Keratinocyte (primary cell): ENCODE measurements around the gene CCND1. TPM values are rescaled to one million over a fixed set of nuclear protein-coding genes. Genes with fewer than 3 reads are reported as not detected.

ENCODE experiments used
- DNase-seq: peaks from one replicate; pipeline ENCODE4 v3.0.0-alpha.2; 2011; ENCODE audit warnings: low read depth, missing footprints, low spot score
- FAIRE-seq: peaks from 2 replicates; lab custom pipeline; 2011; peaks lifted over from hg19 to GRCh38; lab: Jason Lieb, UNC
- H2AFZ ChIP-seq: 2 replicates; pipeline ENCODE4 v1.6.0; 2012; ENCODE audit warnings: low read length, control low read depth, inconsistent platforms; ENCODE audit not compliant: control insufficient read depth
- H3K27ac ChIP-seq: 2 replicates; pipeline ENCODE4 v1.5.1; 2011; ENCODE audit warnings: low read length; ENCODE audit not compliant: control insufficient read depth, insufficient read depth
- H3K27me3 ChIP-seq: 3 replicates; pipeline ENCODE4 v1.6.0; 2011; ENCODE audit warnings: low read length; ENCODE audit not compliant: control insufficient read depth, insufficient read depth; ENCODE audit errors: extremely low read depth
- H3K36me3 ChIP-seq, 2 experiments: 2 replicates in 1 of 2; 3 replicates in 1 of 2; pipeline ENCODE4 v1.5.1; 2011; ENCODE audit warnings: low read length in 2 of 2, mild to moderate bottlenecking in 1 of 2; ENCODE audit not compliant: control insufficient read depth in 2 of 2, insufficient read depth in 2 of 2; ENCODE audit errors: extremely low read depth in 1 of 2
- H3K4me1 ChIP-seq: 3 replicates; pipeline ENCODE4 v1.5.1; 2011; ENCODE audit warnings: low read length; ENCODE audit not compliant: control insufficient read depth, insufficient read depth; ENCODE audit errors: extremely low read depth
- H3K4me2 ChIP-seq: 3 replicates; pipeline ENCODE4 v1.6.0; 2011; ENCODE audit warnings: low read depth, low read length; ENCODE audit not compliant: control insufficient read depth, insufficient read depth; ENCODE audit errors: extremely low read depth
- H3K4me3 ChIP-seq, 3 experiments: fragments of 200-600 bp in 1 of 3; sonication (generic) in 1 of 3; 2 replicates in 2 of 3; 3 replicates in 1 of 3; pipeline ENCODE4 v1.5.1; 2011 to 2016; ENCODE audit warnings: low read length in 3 of 3, mild to moderate bottlenecking in 3 of 3, control low read depth in 2 of 3, inconsistent platforms in 1 of 3, low read depth in 1 of 3, mixed read lengths in 1 of 3, mixed run types in 1 of 3, moderate library complexity in 1 of 3; ENCODE audit not compliant: control insufficient read depth in 2 of 3, insufficient read depth in 2 of 3; ENCODE audit errors: extremely low read depth in 1 of 3
- H3K79me2 ChIP-seq: 2 replicates; pipeline ENCODE4 v1.6.0; 2012; ENCODE audit warnings: low read length; ENCODE audit not compliant: control insufficient read depth, insufficient read depth
- H3K9ac ChIP-seq: 3 replicates; pipeline ENCODE4 v1.6.0; 2011; ENCODE audit warnings: low read length; ENCODE audit not compliant: control insufficient read depth, insufficient read depth; ENCODE audit errors: extremely low read depth
- H3K9me1 ChIP-seq: 3 replicates; pipeline ENCODE4 v1.6.0; 2011; ENCODE audit warnings: low read length; ENCODE audit not compliant: control insufficient read depth, insufficient read depth; ENCODE audit errors: extremely low read depth
- H3K9me3 ChIP-seq: 2 replicates; pipeline ENCODE4 v1.5.1; 2012; ENCODE audit warnings: low read depth, low read length; ENCODE audit not compliant: control insufficient read depth
- H4K20me1 ChIP-seq: 3 replicates; pipeline ENCODE4 v1.6.0; 2011; ENCODE audit warnings: low read length; ENCODE audit not compliant: control insufficient read depth, insufficient read depth; ENCODE audit errors: extremely low read depth
- EZH2 ChIP-seq: IDR thresholded peaks from one replicate; pipeline ENCODE4 v1.6.1; 2012; ENCODE audit warnings: inconsistent platforms, mild to moderate bottlenecking, low read length, moderate library complexity
- dilution Hi-C: fragments of 300-500 bp; cut with MboI; formaldehyde crosslinking; loops from one replicate; pipeline ENCODE4 v1.7.0; 2020; ENCODE audit warnings: low sequenced_read_pairs; ENCODE audit not compliant: extremely low pct_ligation_motif_present
- polyA plus RNA-seq, 5 experiments: library from polyadenylated mRNA; depleted of rRNA in 3 of 5; stranded (reverse) in 3 of 5; stranded (forward) in 1 of 5; unstranded in 1 of 5; fragments of >200 nt; gene quantifications; 1 replicate in 1 of 5; 2 replicates in 3 of 5; 3 replicates in 1 of 5; pipeline versions ENCODE4 v1.2.1 to v1.2.3, GENCODE V29; 2011 to 2012; ENCODE audit warnings: missing spikeins in 2 of 5, low read depth in 1 of 5, low replicate concordance in 1 of 5
- TF ChIP-seq, protein P1 (sequence below), 3 experiments: IDR thresholded peaks in 1 of 3; conservative IDR thresholded peaks in 1 of 3; optimal IDR thresholded peaks in 1 of 3; 2 replicates in 2 of 3; 3 replicates in 1 of 3; pipeline versions ENCODE3 to v1.5.1; 2011; ENCODE audit warnings: low read length in 3 of 3, mild to moderate bottlenecking in 3 of 3, moderate library complexity in 2 of 3, control low read depth in 1 of 3, inconsistent platforms in 1 of 3; ENCODE audit not compliant: insufficient read depth in 2 of 3; ENCODE audit errors: extremely low read depth in 1 of 3

The CCND1 gene
- polyA plus RNA-seq, 1 donor (not counting 4 experiments of a cell fraction or from before 2014, with no cell fraction given): 124 TPM

- TF ChIP-seq EZH2: no peak
- TF ChIP-seq, protein P1, sequence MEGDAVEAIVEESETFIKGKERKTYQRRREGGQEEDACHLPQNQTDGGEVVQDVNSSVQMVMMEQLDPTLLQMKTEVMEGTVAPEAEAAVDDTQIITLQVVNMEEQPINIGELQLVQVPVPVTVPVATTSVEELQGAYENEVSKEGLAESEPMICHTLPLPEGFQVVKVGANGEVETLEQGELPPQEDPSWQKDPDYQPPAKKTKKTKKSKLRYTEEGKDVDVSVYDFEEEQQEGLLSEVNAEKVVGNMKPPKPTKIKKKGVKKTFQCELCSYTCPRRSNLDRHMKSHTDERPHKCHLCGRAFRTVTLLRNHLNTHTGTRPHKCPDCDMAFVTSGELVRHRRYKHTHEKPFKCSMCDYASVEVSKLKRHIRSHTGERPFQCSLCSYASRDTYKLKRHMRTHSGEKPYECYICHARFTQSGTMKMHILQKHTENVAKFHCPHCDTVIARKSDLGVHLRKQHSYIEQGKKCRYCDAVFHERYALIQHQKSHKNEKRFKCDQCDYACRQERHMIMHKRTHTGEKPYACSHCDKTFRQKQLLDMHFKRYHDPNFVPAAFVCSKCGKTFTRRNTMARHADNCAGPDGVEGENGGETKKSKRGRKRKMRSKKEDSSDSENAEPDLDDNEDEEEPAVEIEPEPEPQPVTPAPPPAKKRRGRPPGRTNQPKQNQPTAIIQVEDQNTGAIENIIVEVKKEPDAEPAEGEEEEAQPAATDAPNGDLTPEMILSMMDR (optimal IDR thresholded peaks at IDR 0.05 in 1 of 3, IDR thresholded peaks at IDR 0.05 in 1 of 3, conservative IDR thresholded peaks at IDR 0.05 in 1 of 3; ENCODE audit: extremely low read depth in 1 of 3, insufficient read depth in 2 of 3, low read length in 3 of 3): peak in 1 of 3 experiments; percentile 1
- Histone ChIP-seq H3K36me3 (peaks cover 16 to 17% of the 10 kb centered on the region in 2 experiments), H3K4me2 (peak overlapping the region; percentile 99), H3K9ac (peak overlapping the region; percentile 85), H3K9me3 (no peaks in the 10 kb centered on the region), H3K27me3 (peaks cover 12% of the 10 kb centered on the region), H2AFZ (peak overlapping the region; percentile 68), H4K20me1 (peaks cover 19% of the 10 kb centered on the region), H3K79me2 (peaks cover 38% of the 10 kb centered on the region), H3K27ac (peak overlapping the region; percentile 86), H3K9me1 (no peaks in the 10 kb centered on the region), H3K4me3 (peak overlapping the region; percentile 72 to 79 (median 73)), H3K4me1 (peaks cover 31% of the 10 kb centered on the region)
- dilution Hi-C loops: no loop called here
- FAIRE-seq (no peak), DNase-seq (no peak)
These were observed 529 bp upstream of the CCND1 start for GRCh38 chr11:69640260-69640994.

DNA sequence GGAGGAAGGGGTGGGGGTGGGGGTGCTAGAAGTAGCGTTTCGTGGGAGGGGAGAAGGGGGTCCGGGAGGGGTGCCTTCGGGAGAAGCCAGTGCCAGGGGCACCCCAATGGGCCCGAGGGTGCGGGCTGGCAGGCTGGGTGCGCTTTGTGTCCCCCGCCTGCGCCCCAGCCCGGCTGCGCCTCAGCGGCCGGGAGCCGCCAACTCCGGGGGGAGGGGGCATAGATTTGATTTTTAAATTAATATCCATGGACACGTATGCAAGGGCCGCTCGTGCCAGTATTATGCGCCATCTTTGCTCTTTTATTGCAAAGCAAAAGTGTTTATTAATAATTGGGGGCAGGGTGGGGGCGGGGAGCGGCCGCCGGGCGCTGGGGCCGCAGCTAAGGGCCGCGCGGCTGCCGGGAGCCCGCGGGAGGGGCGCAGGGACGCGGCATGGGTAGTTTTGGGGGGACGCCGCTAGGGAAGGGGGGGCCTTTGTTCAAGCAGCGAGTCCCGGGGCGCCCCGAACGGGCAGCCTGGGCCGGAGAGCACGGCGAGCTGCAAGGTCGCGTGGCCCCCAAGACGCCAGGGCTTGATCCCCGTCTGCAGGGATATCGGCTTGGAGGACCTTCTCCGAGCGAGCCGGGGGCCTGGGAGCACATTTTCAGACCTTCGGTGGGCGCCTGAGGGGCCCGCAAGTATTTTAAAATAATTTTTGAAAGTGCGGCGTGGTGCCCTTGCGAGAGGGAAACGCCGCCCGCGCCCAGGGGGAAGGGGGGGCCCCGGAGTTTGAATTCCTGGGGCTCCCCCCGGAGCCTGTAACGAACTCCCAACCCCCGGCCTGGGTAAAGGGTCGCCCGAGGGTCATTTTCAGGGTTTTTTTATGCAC, 959 bp downstream of the CCND1 start:
- Histone ChIP-seq H3K79me2 (peaks cover 48% of the 10 kb centered on the region), H3K27me3 (peaks cover 12% of the 10 kb centered on the region), H2AFZ (no peak overlapping the region), H3K36me3 (peaks cover 16 to 24% of the 10 kb centered on the region in 2 experiments), H3K4me3 (peak overlapping the region; percentile 72 to 95 (median 73)), H3K9me3 (no peaks in the 10 kb centered on the region), H3K9me1 (no peaks in the 10 kb centered on the region), H3K27ac (peak overlapping the region; percentile 65), H4K20me1 (peaks cover 19% of the 10 kb centered on the region), H3K4me1 (peaks cover 27% of the 10 kb centered on the region), H3K9ac (peak overlapping the region; percentile 86), H3K4me2 (peak overlapping the region; percentile 60)
- no peak for TF ChIP-seq EZH2
- TF ChIP-seq, protein P1 (optimal IDR thresholded peaks at IDR 0.05 in 1 of 3, IDR thresholded peaks at IDR 0.05 in 1 of 3, conservative IDR thresholded peaks at IDR 0.05 in 1 of 3; ENCODE audit: extremely low read depth in 1 of 3, insufficient read depth in 2 of 3, low read length in 3 of 3): no peak
- dilution Hi-C loops: no loop called here
- DNase-seq (no peak), FAIRE-seq (no peak)
